NCI-H187 (cell line): ENCODE results near the gene QRFP.
"Not testable (repeated sequence)": the region's sequence is repeated elsewhere in the genome, so short reads cannot be mapped to it uniquely, and the experiment has no call there.

Experiments used
- DNase-seq, 2 experiments: peaks; one replicate each; lab custom pipeline; 2025; lab: John Stamatoyannopoulos, UW

QRFP gene

GRCh38 chr9:130848514-130848913 lies 48.1 kb downstream of the QRFP start:
- not testable (repeated sequence) for DNase-seq

GRCh38 chr9:130847306-130848217 lies 49.0 kb downstream of the QRFP start:
- DNase-seq: no peak

- DNase-seq: no peak
These were observed 49.9 kb downstream of the QRFP start for GRCh38 chr9:130846487-130847305.

GRCh38 chr9:130845901-130846481 lies 50.6 kb downstream of the QRFP start:
- DNase-seq: no peak

- DNase-seq: no peak
These were observed 51.4 kb downstream of the QRFP start for GRCh38 chr9:130845254-130845653.

- DNase-seq: no peak
These were observed 52.6 kb downstream of the QRFP start for GRCh38 chr9:130844044-130844451.

- no peak for DNase-seq
These were observed 53.3 kb downstream of the QRFP start for GRCh38 chr9:130843049-130843908.
